ENCODE results near the gene FAM89A. TPM values are rescaled to one million over a fixed set of nuclear protein-coding genes. Genes with fewer than 3 reads are reported as not detected.

FAM89A gene
- total RNA-seq, 1 experiment from 2014 or later: 23.6 TPM

DNA sequence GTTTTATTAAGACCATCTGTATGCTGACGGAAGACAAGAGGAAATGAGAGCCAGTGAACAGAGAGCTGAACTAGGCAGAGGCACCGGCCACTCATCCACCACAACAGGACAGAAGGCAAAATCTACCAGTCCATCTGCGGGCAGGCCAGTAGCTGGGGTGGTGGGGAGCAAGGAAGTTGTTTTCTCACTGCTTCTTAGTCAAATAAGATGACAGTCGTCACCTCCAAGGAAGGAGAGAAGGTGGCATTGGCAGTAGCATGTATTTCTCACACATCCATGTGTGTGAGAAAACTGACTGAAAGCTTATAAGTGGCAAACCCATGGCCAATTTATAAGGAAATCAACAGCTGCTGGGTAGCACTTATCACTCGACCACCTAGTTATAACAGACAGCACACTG lies 69.6 kb downstream of the FAM89A start:
- ATAC-seq: no peak
- H3K4me2 ChIP-seq (ENCODE audit: low read length): no peak overlapping the region
- RAD21 ChIA-PET (ENCODE audit: low non-redundant PET in 1 of 2, low total read pairs in 2 of 2, uncharacterized antibody in 2 of 2, unreplicated experiment in 2 of 2): no interaction called here
- POLR2A ChIA-PET: no interaction called here
- no peak overlapping the region for H3K27ac ChIP-seq (ENCODE audit: low read depth, low read length)
- H2AFZ ChIP-seq (ENCODE audit: low read depth, low read length, poor library complexity, severe bottlenecking): no peak overlapping the region
- CTCF ChIA-PET: no interaction called here
- intact Hi-C loops (cut with micrococcal nuclease): no loop called here
- no peak overlapping the region for H3K4me3 ChIP-seq (replicated peaks in 1 of 2; ENCODE audit: low read depth in 1 of 2, low read length in 2 of 2)
- H3K9me3 ChIP-seq (ENCODE audit: control insufficient read depth in 1 of 2, insufficient read depth in 1 of 2, low read depth in 1 of 2, low read length in 2 of 2): no peaks in the 10 kb centered on the region
- no peaks in the 10 kb centered on the region for H3K79me2 ChIP-seq (ENCODE audit: insufficient read depth, low read length)
- H4K20me1 ChIP-seq (ENCODE audit: insufficient read depth): no peaks in the 10 kb centered on the region
- H3K36me3 ChIP-seq (ENCODE audit: control insufficient read depth in 1 of 2, insufficient read depth in 2 of 2, low read length in 2 of 2): no peaks in the 10 kb centered on the region
- no peaks in the 10 kb centered on the region for H3K27me3 ChIP-seq (ENCODE audit: insufficient read depth, low read length)
- BruUV-seq (replicated peaks): no TSS peak
- TF ChIP-seq POLR2AphosphoS5 (IDR thresholded peaks at IDR 0.05; ENCODE audit: low read depth, low read length): no peak
- no peak for TF ChIP-seq YY1 (IDR thresholded peaks at IDR 0.05; ENCODE audit: extremely low read depth, insufficient replicate concordance, low read depth, low read length)
- no peak for TF ChIP-seq EZH2 (IDR thresholded peaks at IDR 0.05)
- TF ChIP-seq TCF7L2 (IDR thresholded peaks at IDR 0.05; ENCODE audit: borderline replicate concordance, extremely low read depth, insufficient read depth, insufficient read length): no peak
- TF ChIP-seq ELF1 (IDR thresholded peaks at IDR 0.05; ENCODE audit: borderline replicate concordance, low read depth): no peak
- TF ChIP-seq, protein P1, sequence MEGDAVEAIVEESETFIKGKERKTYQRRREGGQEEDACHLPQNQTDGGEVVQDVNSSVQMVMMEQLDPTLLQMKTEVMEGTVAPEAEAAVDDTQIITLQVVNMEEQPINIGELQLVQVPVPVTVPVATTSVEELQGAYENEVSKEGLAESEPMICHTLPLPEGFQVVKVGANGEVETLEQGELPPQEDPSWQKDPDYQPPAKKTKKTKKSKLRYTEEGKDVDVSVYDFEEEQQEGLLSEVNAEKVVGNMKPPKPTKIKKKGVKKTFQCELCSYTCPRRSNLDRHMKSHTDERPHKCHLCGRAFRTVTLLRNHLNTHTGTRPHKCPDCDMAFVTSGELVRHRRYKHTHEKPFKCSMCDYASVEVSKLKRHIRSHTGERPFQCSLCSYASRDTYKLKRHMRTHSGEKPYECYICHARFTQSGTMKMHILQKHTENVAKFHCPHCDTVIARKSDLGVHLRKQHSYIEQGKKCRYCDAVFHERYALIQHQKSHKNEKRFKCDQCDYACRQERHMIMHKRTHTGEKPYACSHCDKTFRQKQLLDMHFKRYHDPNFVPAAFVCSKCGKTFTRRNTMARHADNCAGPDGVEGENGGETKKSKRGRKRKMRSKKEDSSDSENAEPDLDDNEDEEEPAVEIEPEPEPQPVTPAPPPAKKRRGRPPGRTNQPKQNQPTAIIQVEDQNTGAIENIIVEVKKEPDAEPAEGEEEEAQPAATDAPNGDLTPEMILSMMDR (IDR thresholded peaks at IDR 0.05 in 2 of 3, conservative IDR thresholded peaks at IDR 0.05 in 1 of 3; ENCODE audit: borderline replicate concordance in 1 of 3, insufficient read depth in 1 of 3, low read depth in 2 of 3, low read length in 2 of 3): no peak
- TF ChIP-seq, protein P2, sequence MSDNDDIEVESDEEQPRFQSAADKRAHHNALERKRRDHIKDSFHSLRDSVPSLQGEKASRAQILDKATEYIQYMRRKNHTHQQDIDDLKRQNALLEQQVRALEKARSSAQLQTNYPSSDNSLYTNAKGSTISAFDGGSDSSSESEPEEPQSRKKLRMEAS (IDR thresholded peaks at IDR 0.05): no peak
- no peak for TF ChIP-seq RAD21 (IDR thresholded peaks at IDR 0.05; ENCODE audit: low read depth)
- TF ChIP-seq FOSL1 (IDR thresholded peaks at IDR 0.05; ENCODE audit: low read depth): no peak
- no peak for TF ChIP-seq JUND (IDR thresholded peaks at IDR 0.05)
- no peak for TF ChIP-seq SRF (IDR thresholded peaks at IDR 0.05; ENCODE audit: low read depth)
- H3K9ac ChIP-seq (ENCODE audit: low read length): no peak overlapping the region
- H3K4me1 ChIP-seq (ENCODE audit: control insufficient read depth in 1 of 2, insufficient read depth in 2 of 2, low read length in 2 of 2): no peaks in the 10 kb centered on the region
- no peaks in the 10 kb centered on the region for H3K9me2 ChIP-seq (ENCODE audit: insufficient read depth)
- DNase-seq (ENCODE audit: low read depth, low spot score): no peak

MicroRNAs encoded within 50 kb of the gene (microRNA counts, 767-probe panel; counts per million panel counts)
- microRNA hsa-miR-1182: not detected

Other genes with a start within 250 kb of the FAM89A start
- gene C1orf198, start 171.7 kb downstream of the FAM89A start, total RNA-seq (2021; ENCODE audit: unreplicated experiment): 22.9 TPM
- gene TTC13, start 61.4 kb downstream of the FAM89A start, total RNA-seq (2021; ENCODE audit: unreplicated experiment): 12.3 TPM
- 4.0 TPM for gene ARV1, start 61.2 kb downstream of the FAM89A start, total RNA-seq (2021; ENCODE audit: unreplicated experiment)
- gene TRIM67, start 121.8 kb upstream of the FAM89A start, total RNA-seq (2021; ENCODE audit: unreplicated experiment): 0.02 TPM
- 42.8 TPM for gene GNPAT, start 201.0 kb upstream of the FAM89A start, total RNA-seq (2021; ENCODE audit: unreplicated experiment)

Data from HCT116 (cell line).